Measurements from ENCODE around the gene PLEKHA4. TPM values are rescaled to one million over a fixed set of nuclear protein-coding genes. Genes with fewer than 3 reads are reported as not detected.
"Not testable (repeated sequence)": the region's sequence is repeated elsewhere in the genome, so short reads cannot be mapped to it uniquely, and the experiment has no call there.

The PLEKHA4 gene
- total RNA-seq, 4 donors from 2014 or later = 2.6 to 34.4 (median 10.3) TPM

GRCh38 chr19:48899781-48900476 is 31.5 kb upstream of the PLEKHA4 start, which contains the start of gene NUCB1:
NUCB1 (plus strand) TSS chr19:48900312; CDS start chr19:48900797, 485 bp downstream.
- peak in 3 of 5 experiments; percentile 16 to 53 (median 28) for TF ChIP-seq CTCF (IDR thresholded peaks at IDR 0.05)
- peak; percentile 89 for TF ChIP-seq EP300 (IDR thresholded peaks at IDR 0.05; ENCODE audit: low read depth)
- TF ChIP-seq POLR2A (IDR thresholded peaks at IDR 0.05) = peak; percentile 73
- TF ChIP-seq POLR2AphosphoS5 (IDR thresholded peaks at IDR 0.05) = peak; percentile 69 to 90 (median 82)
- peak within 1 kb of the TSS; percentile 87 to 98 (median 93) for H3K27ac ChIP-seq
- in situ Hi-C loops (cut with MboI; ENCODE audit: low pct_ligation_motif_present in 1 of 4, low pct_unique_long_range_greater_than_20kb in 1 of 4, low sequenced_read_pairs in 3 of 4) = no loop called here
- 9 to 10% methylated on average over 23 to 32 of the region's 34 CpGs for WGBS, 2 donors (ENCODE audit: low coverage in 1 of 2)
- H3K27me3 ChIP-seq = no peaks in the 10 kb centered on the region
- H3K4me3 ChIP-seq = peak within 1 kb of the TSS; percentile 64 to 99 (median 84)
- no peaks in the 10 kb centered on the region for H3K36me3 ChIP-seq
- DNase-seq = peak; percentile 99
- H3K9me3 ChIP-seq = no peaks in the 10 kb centered on the region
- intact Hi-C loops (cut with DNase I; ENCODE audit: low total_unique reads) = loop anchor here (10.0 kb wide), 1 partner anchor 65 kb away; the partner anchor contains the start of gene FTL
- peaks cover 18 to 39% (median 22%) of the 10 kb centered on the region in 4 donors for H3K4me1 ChIP-seq

GRCh38 chr19:48899386-48899749 is 31.0 kb upstream of the PLEKHA4 start:
- peak overlapping the region; percentile 87 to 98 (median 93) for H3K27ac ChIP-seq
- WGBS, 2 donors (ENCODE audit: low coverage in 1 of 2) = 79 to 83% methylated on average over 9 to 11 of the region's 11 CpGs
- H3K4me1 ChIP-seq = peaks cover 18 to 39% (median 22%) of the 10 kb centered on the region in 4 donors
- in situ Hi-C loops (cut with MboI; ENCODE audit: low pct_ligation_motif_present in 1 of 4, low pct_unique_long_range_greater_than_20kb in 1 of 4, low sequenced_read_pairs in 3 of 4); H3K36me3 ChIP-seq; intact Hi-C loops (cut with DNase I; ENCODE audit: low total_unique reads); DNase-seq; H3K27me3 ChIP-seq; H3K9me3 ChIP-seq: not testable (repeated sequence)
- peak overlapping the region in 3 of 4 donors; percentile 64 to 99 (median 97) for H3K4me3 ChIP-seq

GRCh38 chr19:48897181-48897580 is 28.8 kb upstream of the PLEKHA4 start:
- no peaks in the 10 kb centered on the region for H3K27me3 ChIP-seq
- peak overlapping the region in 3 of 4 donors; percentile 68 to 83 (median 70) for H3K27ac ChIP-seq
- intact Hi-C loops (cut with DNase I; ENCODE audit: low total_unique reads) = no loop called here
- in situ Hi-C loops (cut with MboI; ENCODE audit: low pct_ligation_motif_present in 1 of 4, low pct_unique_long_range_greater_than_20kb in 1 of 4, low sequenced_read_pairs in 3 of 4) = no loop called here
- no peak for DNase-seq
- H3K9me3 ChIP-seq = no peaks in the 10 kb centered on the region
- WGBS, 2 donors (ENCODE audit: low coverage in 1 of 2) = 72 to 78% methylated on average over 2 to 5 of the region's 5 CpGs
- H3K4me1 ChIP-seq = peaks cover 18 to 31% (median 20%) of the 10 kb centered on the region in 4 donors
- TF ChIP-seq EP300 (IDR thresholded peaks at IDR 0.05; ENCODE audit: low read depth) = no peak
- no peak for TF ChIP-seq POLR2AphosphoS5 (IDR thresholded peaks at IDR 0.05)
- no peak for TF ChIP-seq POLR2A (IDR thresholded peaks at IDR 0.05)
- no peak for TF ChIP-seq CTCF (IDR thresholded peaks at IDR 0.05)
- H3K4me3 ChIP-seq = no peak overlapping the region
- no peaks in the 10 kb centered on the region for H3K36me3 ChIP-seq

- WGBS, 2 donors (ENCODE audit: low coverage in 1 of 2) = 33 to 55% methylated on average over 2 to 25 of the region's 25 CpGs
Measured at GRCh38 chr19:48896191-48896720, 27.8 kb upstream of the PLEKHA4 start.

More at GRCh38 chr19:48896191-48896720, 27.8 kb upstream of the PLEKHA4 start:
- H3K27me3 ChIP-seq = no peaks in the 10 kb centered on the region
- H3K27ac ChIP-seq = peak overlapping the region; percentile 56 to 83 (median 69)
- peak; percentile 43 for DNase-seq
- H3K4me1 ChIP-seq = peaks cover 9 to 27% (median 20%) of the 10 kb centered on the region in 4 donors
- in situ Hi-C loops (cut with MboI; ENCODE audit: low pct_ligation_motif_present in 1 of 4, low pct_unique_long_range_greater_than_20kb in 1 of 4, low sequenced_read_pairs in 3 of 4) = no loop called here
- peak overlapping the region; percentile 25 to 46 (median 28) for H3K4me3 ChIP-seq
- TF ChIP-seq CTCF (IDR thresholded peaks at IDR 0.05) (no peak), EP300 (IDR thresholded peaks at IDR 0.05; ENCODE audit: low read depth) (no peak), POLR2AphosphoS5 (IDR thresholded peaks at IDR 0.05) (no peak), POLR2A (IDR thresholded peaks at IDR 0.05) (no peak)
- H3K9me3 ChIP-seq = no peaks in the 10 kb centered on the region
- intact Hi-C loops (cut with DNase I; ENCODE audit: low total_unique reads) = no loop called here
- H3K36me3 ChIP-seq = no peaks in the 10 kb centered on the region

Data from transverse colon (tissue), 4 donors.